Heart right ventricle (tissue), 16 donors: Measurements from ENCODE around the gene MYO9A. TPM values are rescaled to one million over a fixed set of nuclear protein-coding genes. Genes with fewer than 3 reads are reported as not detected.

Experiments
- ATAC-seq, 8 donors: fragments of 200-7000 bp; cut with Tn5 transposase; one replicate each; pipeline ENCODE4 v1.9.1; 2020; ENCODE audit warnings: mild to moderate bottlenecking in 8 of 8, moderate library complexity in 8 of 8, moderate number of reproducible peaks in 1 of 8
- DNase-seq, 2 donors: peaks; one replicate each; pipeline ENCODE4 v3.0.0-alpha.2; 2020
- H3K27ac ChIP-seq, 10 donors: fragments of 200-600 bp; sonication (generic) in 2 of 10; one replicate each; pipeline versions ENCODE4 v1.5.0 to v1.8.0; 2020 to 2022; ENCODE audit warnings: mild to moderate bottlenecking in 3 of 10
- H3K27me3 ChIP-seq, 7 donors: fragments of 200-600 bp; one replicate each; pipeline ENCODE4 v1.8.0; 2021 to 2022; ENCODE audit warnings: mild to moderate bottlenecking in 2 of 7
- H3K36me3 ChIP-seq, 9 donors: fragments of 200-600 bp; sonication (generic) in 1 of 9; one replicate each; pipeline versions ENCODE4 v1.5.0 to v1.8.0; 2020 to 2022; ENCODE audit warnings: mild to moderate bottlenecking in 2 of 9
- H3K4me1 ChIP-seq, 9 donors: fragments of 200-600 bp; sonication (generic) in 1 of 9; one replicate each; pipeline versions ENCODE4 v1.5.0 to v1.8.0; 2020 to 2022; ENCODE audit warnings: mild to moderate bottlenecking in 4 of 9
- H3K4me3 ChIP-seq, 10 donors: fragments of 200-600 bp; sonication (generic) in 2 of 10; one replicate each; pipeline versions ENCODE4 v1.5.0 to v1.8.0; 2020 to 2022; ENCODE audit warnings: mild to moderate bottlenecking in 7 of 10, moderate library complexity in 2 of 10
- H3K9me3 ChIP-seq, 11 donors: fragments of 200-600 bp in 10 of 11; sonication (generic) in 2 of 11; one replicate each; pipeline versions ENCODE4 v1.5.0 to v1.8.0; 2013 to 2022; ENCODE audit warnings: mild to moderate bottlenecking in 2 of 11, control low read depth in 1 of 11, moderate library complexity in 1 of 11
- WGBS, 2 donors: extraction: QIAGEN DNeasy Blood & Tissue Kit; methylation state at CpG; one replicate each; pipeline ENCODE4 v1.1.7; 2013; ENCODE audit warnings: inconsistent platforms in 1 of 2; 5-methylcytosine and 5-hydroxymethylcytosine counted together
- intact Hi-C, 10 donors: fragments of 100-400 bp; cut with DNase I; formaldehyde crosslinking; loops; one replicate each; pipeline versions ENCODE4 v1.11.1 to v1.14.2; 2022
- polyA plus RNA-seq, 2 donors: library from polyadenylated mRNA; stranded (reverse); fragments of 200-250 nt; gene quantifications; one replicate each; pipeline ENCODE4 v1.2.3, GENCODE V29; 2013
- total RNA-seq, 10 donors: library from RNA; stranded (reverse); fragmentation: NEBNext Ultra II Directional in 3 of 10; extraction: Animal tissue kit (Norgen Biotek cat#: 25700) in 3 of 10; gene quantifications; one replicate each; pipeline versions ENCODE4 v1.2.1 to v1.2.4, GENCODE V29; 2021 to 2023
- TF ChIP-seq, protein P1 (sequence below), 9 donors: fragments of 200-600 bp; sonication (generic) in 2 of 9; IDR thresholded peaks; one replicate each; pipeline versions ENCODE4 v1.5.0 to v1.8.0; 2021 to 2022; ENCODE audit warnings: antibody characterized with exemption in 9 of 9, mild to moderate bottlenecking in 5 of 9, moderate library complexity in 1 of 9
- donor health status: Arrhythmogenic right ventricular cardiomyopathy.
- donor health status: ischemic (EF 13 %, LVEDD 7.1; RV severe dilation, severe dysfunction).
- donor health status: healthy with polysubstance abuse.
- donor health status: DM: no; HTN: yes; CAD: no.
- donor health status: DM: no; HTN: no; CAD: no.
- donor health status: ischemic (EF 25% LVEDD 6.9; RV normal size, moderate dysfunction).
- donor health status: ischemic (EF 25% LVEDD 5.7; RV mildly dilated, moderate dysfunction).
- donor health status: healthy.
- donor health status: DM: yes; HTN: yes; CAD: no.
- donor health status: Ischemic cardiomyopathy.
- donor health status: ischemic (EF 35%, LVEDD 5.7; RV mildly dilated, moderate dysfunction).
- donor health status: nonischemic (EF 11% LVEDD 7.7; RV severe dilation, severe dysfunction).
- donor health status: DM: yes; HTN: yes; CAD: no.
- donor health status: PGD.
- donor health status: ischemic (EF 29% LVEDD 5.4; RV normal size, mild dysfunction).
- donor health status: nonischemic (EF 23%, LVEDD 6.1; RV moderate dilation, normal function).

MYO9A gene
- total and polyA plus RNA-seq, 12 donors: 3.7 to 36.9 (median 28.7) TPM

DNA sequence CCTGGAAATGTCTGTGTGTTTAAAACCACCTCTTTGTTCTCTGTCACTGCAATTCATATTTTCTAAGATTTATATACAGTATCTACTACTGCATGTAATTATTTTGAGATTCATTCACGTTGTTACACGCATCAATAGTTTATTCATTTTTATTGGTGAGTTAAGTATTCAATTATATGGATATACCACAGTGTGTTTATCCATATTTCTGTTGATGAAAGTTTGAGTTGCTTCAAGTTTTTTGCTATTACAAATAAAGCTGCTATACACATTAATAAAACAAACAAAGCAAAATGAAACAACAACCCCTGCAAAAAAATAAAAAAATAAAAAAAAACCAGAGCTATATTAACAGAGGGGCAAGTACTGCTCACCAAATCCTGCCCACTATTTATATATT lies 185.3 kb downstream of the MYO9A start:
- ATAC-seq (no peak), DNase-seq (no peak)
- no peaks in the 10 kb centered on the region for H3K27me3 ChIP-seq
- peaks cover 0 to 87% (median 43%) of the 10 kb centered on the region in 9 donors for H3K36me3 ChIP-seq
- WGBS, 2 donors: 96 to 97% methylated on average over 2 of the region's 2 CpGs
- no peaks in the 10 kb centered on the region for H3K4me1 ChIP-seq
- H3K27ac ChIP-seq: no peak overlapping the region
- TF ChIP-seq, protein P1, sequence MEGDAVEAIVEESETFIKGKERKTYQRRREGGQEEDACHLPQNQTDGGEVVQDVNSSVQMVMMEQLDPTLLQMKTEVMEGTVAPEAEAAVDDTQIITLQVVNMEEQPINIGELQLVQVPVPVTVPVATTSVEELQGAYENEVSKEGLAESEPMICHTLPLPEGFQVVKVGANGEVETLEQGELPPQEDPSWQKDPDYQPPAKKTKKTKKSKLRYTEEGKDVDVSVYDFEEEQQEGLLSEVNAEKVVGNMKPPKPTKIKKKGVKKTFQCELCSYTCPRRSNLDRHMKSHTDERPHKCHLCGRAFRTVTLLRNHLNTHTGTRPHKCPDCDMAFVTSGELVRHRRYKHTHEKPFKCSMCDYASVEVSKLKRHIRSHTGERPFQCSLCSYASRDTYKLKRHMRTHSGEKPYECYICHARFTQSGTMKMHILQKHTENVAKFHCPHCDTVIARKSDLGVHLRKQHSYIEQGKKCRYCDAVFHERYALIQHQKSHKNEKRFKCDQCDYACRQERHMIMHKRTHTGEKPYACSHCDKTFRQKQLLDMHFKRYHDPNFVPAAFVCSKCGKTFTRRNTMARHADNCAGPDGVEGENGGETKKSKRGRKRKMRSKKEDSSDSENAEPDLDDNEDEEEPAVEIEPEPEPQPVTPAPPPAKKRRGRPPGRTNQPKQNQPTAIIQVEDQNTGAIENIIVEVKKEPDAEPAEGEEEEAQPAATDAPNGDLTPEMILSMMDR (IDR thresholded peaks at IDR 0.05): no peak
- intact Hi-C loops: no loop called here
- H3K9me3 ChIP-seq: peaks cover 0 to 27% (median 11%) of the 10 kb centered on the region in 11 donors
- no peak overlapping the region for H3K4me3 ChIP-seq

DNA sequence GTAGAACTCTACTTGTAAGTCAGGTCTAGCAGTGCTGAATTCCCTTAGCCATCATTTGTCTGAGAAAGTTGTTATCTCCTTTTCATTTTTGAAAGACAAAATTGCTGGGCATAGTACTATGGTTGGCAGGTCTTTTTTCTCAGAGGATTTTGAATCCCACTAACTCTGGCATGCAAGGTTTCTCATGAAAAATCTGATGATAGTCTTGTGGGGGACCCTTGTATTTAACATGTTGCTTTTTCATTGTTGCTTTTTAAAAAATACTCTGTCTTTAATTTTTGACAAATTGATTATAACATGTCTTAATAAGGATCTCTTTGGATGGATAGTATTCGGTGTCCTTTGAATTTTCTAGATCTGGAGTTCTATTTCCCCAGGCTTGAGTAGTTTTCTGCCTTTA lies 186.7 kb downstream of the MYO9A start:
- peaks cover 0 to 73% (median 42%) of the 10 kb centered on the region in 9 donors for H3K36me3 ChIP-seq
- intact Hi-C loops: no loop called here
- H3K4me1 ChIP-seq: no peaks in the 10 kb centered on the region
- 93 to 98% methylated on average over 1 of the region's 1 CpG for WGBS, 2 donors
- no peaks in the 10 kb centered on the region for H3K27me3 ChIP-seq
- TF ChIP-seq, protein P1 (IDR thresholded peaks at IDR 0.05): no peak
- ATAC-seq: no peak
- no peak overlapping the region for H3K4me3 ChIP-seq
- no peak for DNase-seq
- H3K27ac ChIP-seq: no peak overlapping the region
- H3K9me3 ChIP-seq: peaks cover 0 to 27% (median 11%) of the 10 kb centered on the region in 11 donors

DNA sequence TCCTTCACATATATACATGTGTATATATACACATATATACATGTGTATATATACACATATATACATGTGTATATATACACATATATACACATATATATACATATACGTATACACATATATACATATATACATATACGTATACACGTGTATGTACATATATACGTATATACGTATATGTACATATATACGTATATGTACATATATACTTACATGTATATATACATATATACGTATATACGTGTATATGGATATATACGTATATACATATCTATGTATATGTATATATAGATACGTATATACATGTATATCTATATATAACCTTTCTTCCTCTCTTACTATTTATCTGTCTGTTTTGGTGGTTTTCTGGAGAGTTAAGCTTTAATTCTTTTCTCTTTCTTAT lies 192.8 kb downstream of the MYO9A start:
- Histone ChIP-seq H3K27me3 (no peaks in the 10 kb centered on the region), H3K27ac (no peak overlapping the region), H3K4me3 (no peak overlapping the region), H3K9me3 (peaks cover 0 to 3% (median 0%) of the 10 kb centered on the region in 11 donors), H3K36me3 (peaks cover 0 to 20% (median 0%) of the 10 kb centered on the region in 9 donors), H3K4me1 (no peaks in the 10 kb centered on the region)
- DNase-seq (no peak), ATAC-seq (no peak)
- TF ChIP-seq, protein P1 (IDR thresholded peaks at IDR 0.05): no peak
- intact Hi-C loops: no loop called here
- 96% methylated on average over 10 of the region's 10 CpGs for WGBS, 2 donors

DNA sequence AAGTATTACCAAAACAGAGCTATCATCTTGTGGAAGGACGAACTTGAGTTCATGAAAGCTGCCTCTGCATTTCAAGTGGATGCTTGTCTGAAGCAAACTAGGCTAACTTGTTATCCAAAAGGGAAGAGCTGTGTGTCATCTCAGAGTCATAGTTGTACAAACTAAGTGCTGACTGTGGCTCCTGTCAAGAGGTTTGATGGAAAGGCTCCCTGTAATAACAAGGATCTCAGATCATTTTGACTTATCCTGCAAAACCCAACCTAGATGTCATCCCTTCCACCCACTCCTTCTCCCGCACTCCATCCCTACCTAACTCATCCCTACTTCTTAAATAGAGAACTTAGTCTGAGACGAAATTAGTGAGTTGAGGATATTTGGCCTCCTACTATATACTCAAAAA lies 196.8 kb downstream of the MYO9A start:
- ATAC-seq (no peak), DNase-seq (no peak)
- Histone ChIP-seq H3K36me3 (peaks cover 0 to 22% (median 0%) of the 10 kb centered on the region in 9 donors), H3K4me3 (no peak overlapping the region), H3K9me3 (no peaks in the 10 kb centered on the region), H3K4me1 (no peaks in the 10 kb centered on the region), H3K27ac (no peak overlapping the region), H3K27me3 (no peaks in the 10 kb centered on the region)
- intact Hi-C loops: no loop called here
- TF ChIP-seq, protein P1 (IDR thresholded peaks at IDR 0.05): no peak
- 93 to 96% methylated on average over 3 of the region's 3 CpGs for WGBS, 2 donors
